Kidney epithelial cell (primary cell): ENCODE measurements around the gene KCNMA1. TPM values are rescaled to one million over a fixed set of nuclear protein-coding genes. Genes with fewer than 3 reads are reported as not detected.

Experiments used
- DNase-seq: peaks from one replicate; pipeline ENCODE4 v3.0.0-alpha.2; 2010; ENCODE audit warnings: low read depth
- H3K27me3 ChIP-seq: 2 replicates; pipeline ENCODE4 v1.6.0; 2011; ENCODE audit warnings: low read length; ENCODE audit not compliant: control insufficient read depth, insufficient read depth
- H3K36me3 ChIP-seq: 2 replicates; pipeline ENCODE4 v1.5.1; 2011; ENCODE audit warnings: low read length; ENCODE audit not compliant: control insufficient read depth, insufficient read depth
- H3K4me3 ChIP-seq: 2 replicates; pipeline ENCODE4 v1.5.1; 2011; ENCODE audit warnings: low read depth, mild to moderate bottlenecking, control low read depth, low read length
- total RNA-seq: library from RNA; depleted of rRNA; stranded (reverse); fragments of >200 nt; gene quantifications from 2 replicates; pipeline ENCODE4 v1.2.3, GENCODE V29; 2015
- TF ChIP-seq, protein P1 (sequence below): IDR thresholded peaks from 2 replicates; pipeline ENCODE4 v1.5.1; 2011; ENCODE audit warnings: mild to moderate bottlenecking, moderate library complexity, low read length, control low read depth, inconsistent platforms; ENCODE audit not compliant: insufficient read depth, poor library complexity, severe bottlenecking

KCNMA1 gene
- total RNA-seq, 1 donor from 2014 or later = 18.9 TPM

- H3K36me3 ChIP-seq = no peaks in the 10 kb centered on the region
- H3K27me3 ChIP-seq = no peaks in the 10 kb centered on the region
- TF ChIP-seq, protein P1, sequence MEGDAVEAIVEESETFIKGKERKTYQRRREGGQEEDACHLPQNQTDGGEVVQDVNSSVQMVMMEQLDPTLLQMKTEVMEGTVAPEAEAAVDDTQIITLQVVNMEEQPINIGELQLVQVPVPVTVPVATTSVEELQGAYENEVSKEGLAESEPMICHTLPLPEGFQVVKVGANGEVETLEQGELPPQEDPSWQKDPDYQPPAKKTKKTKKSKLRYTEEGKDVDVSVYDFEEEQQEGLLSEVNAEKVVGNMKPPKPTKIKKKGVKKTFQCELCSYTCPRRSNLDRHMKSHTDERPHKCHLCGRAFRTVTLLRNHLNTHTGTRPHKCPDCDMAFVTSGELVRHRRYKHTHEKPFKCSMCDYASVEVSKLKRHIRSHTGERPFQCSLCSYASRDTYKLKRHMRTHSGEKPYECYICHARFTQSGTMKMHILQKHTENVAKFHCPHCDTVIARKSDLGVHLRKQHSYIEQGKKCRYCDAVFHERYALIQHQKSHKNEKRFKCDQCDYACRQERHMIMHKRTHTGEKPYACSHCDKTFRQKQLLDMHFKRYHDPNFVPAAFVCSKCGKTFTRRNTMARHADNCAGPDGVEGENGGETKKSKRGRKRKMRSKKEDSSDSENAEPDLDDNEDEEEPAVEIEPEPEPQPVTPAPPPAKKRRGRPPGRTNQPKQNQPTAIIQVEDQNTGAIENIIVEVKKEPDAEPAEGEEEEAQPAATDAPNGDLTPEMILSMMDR = no peak
- DNase-seq = no peak
- no peak overlapping the region for H3K4me3 ChIP-seq
Measured at GRCh38 chr10:77219046-77219445, 418.6 kb downstream of the KCNMA1 start.

- no peak overlapping the region for H3K4me3 ChIP-seq
- H3K36me3 ChIP-seq = no peaks in the 10 kb centered on the region
- H3K27me3 ChIP-seq = no peaks in the 10 kb centered on the region
- DNase-seq = no peak
- TF ChIP-seq, protein P1 = no peak
Measured at GRCh38 chr10:77214799-77215198, 422.8 kb downstream of the KCNMA1 start.

DNA sequence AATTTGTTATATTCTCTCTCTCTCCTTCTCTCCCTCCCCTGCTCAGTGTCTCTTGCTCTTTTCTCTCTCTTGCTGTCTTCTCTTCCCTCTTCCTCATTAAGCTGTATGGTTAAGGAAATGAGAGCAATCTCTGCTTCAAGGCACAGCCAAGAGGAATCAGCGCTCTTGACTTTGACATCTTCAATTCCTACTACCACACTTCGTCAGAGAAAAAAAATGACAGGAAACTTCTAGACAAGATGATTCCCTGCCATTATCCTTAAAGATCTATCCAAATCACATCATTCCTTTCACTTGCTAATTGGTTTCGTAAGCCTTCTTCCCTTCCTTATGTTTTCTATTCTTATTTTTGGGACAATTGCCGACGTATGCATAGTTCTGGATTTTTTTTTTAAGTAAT is 425.0 kb downstream of the KCNMA1 start:
- DNase-seq = no peak
- no peak overlapping the region for H3K4me3 ChIP-seq
- TF ChIP-seq, protein P1 = no peak
- no peaks in the 10 kb centered on the region for H3K27me3 ChIP-seq
- no peaks in the 10 kb centered on the region for H3K36me3 ChIP-seq

DNA sequence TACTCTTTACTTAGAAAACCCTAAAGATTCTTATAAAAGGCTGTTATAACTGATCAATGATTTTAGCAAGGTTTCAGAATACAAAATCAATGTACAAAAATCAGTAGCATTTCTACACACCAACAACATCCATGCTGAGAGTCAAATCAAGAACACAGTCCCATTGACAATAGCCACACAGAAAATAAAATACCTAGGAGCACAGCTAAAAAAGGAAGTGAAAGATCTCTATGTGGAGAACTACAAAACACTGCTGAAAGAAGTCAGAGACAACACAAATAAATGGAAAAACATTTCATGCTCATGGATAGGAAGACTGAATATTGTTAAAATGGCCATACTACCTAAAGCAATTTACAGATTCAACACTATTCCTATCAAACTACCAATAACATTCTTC is 427.0 kb downstream of the KCNMA1 start:
- DNase-seq = no peak
- H3K4me3 ChIP-seq = no peak overlapping the region
- TF ChIP-seq, protein P1 = no peak
- no peaks in the 10 kb centered on the region for H3K36me3 ChIP-seq
- H3K27me3 ChIP-seq = no peaks in the 10 kb centered on the region

DNA sequence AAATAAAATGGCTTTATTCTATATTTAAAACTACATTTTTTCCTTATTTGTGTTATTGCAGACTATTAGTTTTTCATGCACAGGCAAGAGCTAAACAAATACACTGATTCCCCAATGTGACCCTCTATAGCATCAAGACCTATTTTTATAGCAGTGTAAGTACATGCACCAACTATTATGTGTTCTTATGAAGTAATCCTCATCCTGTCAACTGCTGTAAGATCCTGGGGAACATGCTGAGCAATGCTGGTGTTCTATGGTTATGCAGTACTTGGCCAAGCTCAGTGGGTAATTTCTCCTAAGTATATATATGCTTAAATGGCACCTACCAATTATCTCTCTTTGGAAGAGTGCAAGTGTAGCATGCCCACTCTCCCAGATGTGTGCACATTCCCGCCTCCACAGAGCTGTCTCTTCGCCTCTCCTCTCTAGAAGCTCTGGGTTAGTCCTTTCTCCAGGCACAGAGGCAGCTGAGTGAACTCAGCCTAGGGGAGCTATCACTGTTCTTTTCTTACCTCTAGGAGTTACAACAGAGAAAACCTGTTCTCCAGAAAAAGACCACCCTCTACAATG is 428.8 kb downstream of the KCNMA1 start:
- Histone ChIP-seq H3K4me3 (no peak overlapping the region), H3K36me3 (no peaks in the 10 kb centered on the region), H3K27me3 (no peaks in the 10 kb centered on the region)
- TF ChIP-seq, protein P1 = no peak
- no peak for DNase-seq

GRCh38 chr10:77207828-77208185 is 429.8 kb downstream of the KCNMA1 start:
- Histone ChIP-seq H3K36me3 (no peaks in the 10 kb centered on the region), H3K27me3 (no peaks in the 10 kb centered on the region), H3K4me3 (no peak overlapping the region)
- TF ChIP-seq, protein P1 = no peak
- DNase-seq = no peak
